Skeletal muscle tissue (tissue), 4 donors: Measurements from ENCODE around the gene HOXA1. TPM values are rescaled to one million over a fixed set of nuclear protein-coding genes. Genes with fewer than 3 reads are reported as not detected.

Source experiments
- H3K27ac ChIP-seq: one replicate; pipeline ENCODE4 v1.7.0; 2013; ENCODE audit warnings: mild to moderate bottlenecking, low read depth, low read length, inconsistent platforms
- H3K27me3 ChIP-seq, 3 donors: one replicate each; pipeline ENCODE4 v1.7.0; 2013; ENCODE audit warnings: low read length in 3 of 3; ENCODE audit not compliant: control insufficient read depth in 3 of 3, insufficient read depth in 3 of 3
- H3K36me3 ChIP-seq, 3 donors: one replicate each; pipeline ENCODE4 v1.7.0; 2013; ENCODE audit warnings: low read length in 3 of 3; ENCODE audit not compliant: control insufficient read depth in 3 of 3, insufficient read depth in 3 of 3
- H3K4me1 ChIP-seq, 3 donors: one replicate each; pipeline ENCODE4 v1.7.0; 2013; ENCODE audit warnings: low read length in 3 of 3, mild to moderate bottlenecking in 3 of 3; ENCODE audit not compliant: control insufficient read depth in 3 of 3, insufficient read depth in 3 of 3
- H3K4me3 ChIP-seq, 3 donors: one replicate each; pipeline ENCODE4 v1.7.0; 2013; ENCODE audit warnings: low read length in 3 of 3
- H3K9ac ChIP-seq, 3 donors: one replicate each; pipeline ENCODE4 v1.7.0; 2013; ENCODE audit warnings: low read length in 3 of 3, mild to moderate bottlenecking in 3 of 3, moderate library complexity in 2 of 3, low read depth in 1 of 3
- H3K9me3 ChIP-seq, 3 donors: one replicate each; pipeline ENCODE4 v1.7.0; 2013; ENCODE audit warnings: low read length in 3 of 3; ENCODE audit not compliant: control insufficient read depth in 3 of 3
- total RNA-seq: library from RNA; depleted of rRNA; stranded (reverse); fragments of >200 nt; gene quantifications from one replicate; pipeline ENCODE4 v1.2.3, GENCODE V29; 2014
- donor health status: Osteomylitis.

HOXA1 gene
- total RNA-seq, 1 donor from 2014 or later: not detected

GRCh38 chr7:27111042-27111750 is 15.4 kb upstream of the HOXA1 start:
- peaks cover 30 to 43% (median 40%) of the 10 kb centered on the region in 3 donors for H3K4me1 ChIP-seq
- no peaks in the 10 kb centered on the region for H3K27me3 ChIP-seq
- H3K9ac ChIP-seq: peak overlapping the region in 1 of 3 donors; percentile 59
- H3K9me3 ChIP-seq: no peaks in the 10 kb centered on the region
- peak overlapping the region in 2 of 3 donors; percentile 51 to 56 for H3K4me3 ChIP-seq
- peak overlapping the region; percentile 77 for H3K27ac ChIP-seq
- H3K36me3 ChIP-seq: peaks cover 0 to 4% (median 0%) of the 10 kb centered on the region in 3 donors

- H3K9ac ChIP-seq: peak overlapping the region in 1 of 3 donors; percentile 59
- H3K27ac ChIP-seq: peak overlapping the region; percentile 77
- H3K4me3 ChIP-seq: peak overlapping the region; percentile 6 to 56 (median 51)
- no peaks in the 10 kb centered on the region for H3K9me3 ChIP-seq
- peaks cover 0 to 4% (median 0%) of the 10 kb centered on the region in 3 donors for H3K36me3 ChIP-seq
- peaks cover 34 to 49% (median 42%) of the 10 kb centered on the region in 3 donors for H3K4me1 ChIP-seq
- no peaks in the 10 kb centered on the region for H3K27me3 ChIP-seq
These were observed 14.6 kb upstream of the HOXA1 start for GRCh38 chr7:27110186-27111031.

GRCh38 chr7:27109466-27110185 is 13.8 kb upstream of the HOXA1 start:
- Histone ChIP-seq H3K27me3 (no peaks in the 10 kb centered on the region), H3K9ac (no peak overlapping the region), H3K4me3 (peak overlapping the region in 1 of 3 donors; percentile 6), H3K9me3 (no peaks in the 10 kb centered on the region), H3K36me3 (peaks cover 0 to 4% (median 0%) of the 10 kb centered on the region in 3 donors), H3K27ac (no peak overlapping the region), H3K4me1 (peaks cover 34 to 49% (median 38%) of the 10 kb centered on the region in 3 donors)

- Histone ChIP-seq H3K4me3 (peak overlapping the region in 1 of 3 donors; percentile 41), H3K9me3 (no peaks in the 10 kb centered on the region), H3K27me3 (peaks cover 0 to 3% (median 0%) of the 10 kb centered on the region in 3 donors), H3K4me1 (peaks cover 29 to 47% (median 32%) of the 10 kb centered on the region in 3 donors), H3K27ac (peak overlapping the region; percentile 61), H3K36me3 (peaks cover 0 to 4% (median 0%) of the 10 kb centered on the region in 3 donors), H3K9ac (peak overlapping the region in 1 of 3 donors; percentile 16)
These were observed 12.8 kb upstream of the HOXA1 start for GRCh38 chr7:27108390-27109127.

- no peak overlapping the region for H3K9ac ChIP-seq
- peaks cover 0 to 4% (median 0%) of the 10 kb centered on the region in 3 donors for H3K36me3 ChIP-seq
- H3K9me3 ChIP-seq: no peaks in the 10 kb centered on the region
- peak overlapping the region in 1 of 3 donors; percentile 14 for H3K4me3 ChIP-seq
- peaks cover 0 to 3% (median 0%) of the 10 kb centered on the region in 3 donors for H3K27me3 ChIP-seq
- peak overlapping the region; percentile 61 for H3K27ac ChIP-seq
- H3K4me1 ChIP-seq: peaks cover 22 to 42% (median 26%) of the 10 kb centered on the region in 3 donors
These were observed 11.9 kb upstream of the HOXA1 start for GRCh38 chr7:27107391-27108381.

- H3K4me3 ChIP-seq: peak overlapping the region; percentile 65 to 71 (median 68)
- H3K4me1 ChIP-seq: peaks cover 22 to 35% (median 24%) of the 10 kb centered on the region in 3 donors
- peak overlapping the region; percentile 54 for H3K27ac ChIP-seq
- peak overlapping the region; percentile 69 to 72 (median 69) for H3K9ac ChIP-seq
- no peaks in the 10 kb centered on the region for H3K9me3 ChIP-seq
- peaks cover 0 to 3% (median 0%) of the 10 kb centered on the region in 3 donors for H3K27me3 ChIP-seq
- peaks cover 0 to 4% (median 0%) of the 10 kb centered on the region in 3 donors for H3K36me3 ChIP-seq
These were observed 11.1 kb upstream of the HOXA1 start for GRCh38 chr7:27106901-27107240.

- Histone ChIP-seq H3K4me3 (peak overlapping the region; percentile 65 to 71 (median 68)), H3K36me3 (peaks cover 0 to 4% (median 0%) of the 10 kb centered on the region in 3 donors), H3K27ac (peak overlapping the region; percentile 54), H3K9me3 (no peaks in the 10 kb centered on the region), H3K9ac (peak overlapping the region; percentile 69 to 72 (median 69)), H3K4me1 (peaks cover 19 to 29% (median 21%) of the 10 kb centered on the region in 3 donors), H3K27me3 (peaks cover 0 to 3% (median 0%) of the 10 kb centered on the region in 3 donors)
These were observed 10.5 kb upstream of the HOXA1 start for GRCh38 chr7:27106181-27106900.
